ENCODE results near the gene PISD. TPM values are rescaled to one million over a fixed set of nuclear protein-coding genes. Genes with fewer than 3 reads are reported as not detected.

PISD gene
- total RNA-seq, 1 donor = 37.3 TPM

DNA sequence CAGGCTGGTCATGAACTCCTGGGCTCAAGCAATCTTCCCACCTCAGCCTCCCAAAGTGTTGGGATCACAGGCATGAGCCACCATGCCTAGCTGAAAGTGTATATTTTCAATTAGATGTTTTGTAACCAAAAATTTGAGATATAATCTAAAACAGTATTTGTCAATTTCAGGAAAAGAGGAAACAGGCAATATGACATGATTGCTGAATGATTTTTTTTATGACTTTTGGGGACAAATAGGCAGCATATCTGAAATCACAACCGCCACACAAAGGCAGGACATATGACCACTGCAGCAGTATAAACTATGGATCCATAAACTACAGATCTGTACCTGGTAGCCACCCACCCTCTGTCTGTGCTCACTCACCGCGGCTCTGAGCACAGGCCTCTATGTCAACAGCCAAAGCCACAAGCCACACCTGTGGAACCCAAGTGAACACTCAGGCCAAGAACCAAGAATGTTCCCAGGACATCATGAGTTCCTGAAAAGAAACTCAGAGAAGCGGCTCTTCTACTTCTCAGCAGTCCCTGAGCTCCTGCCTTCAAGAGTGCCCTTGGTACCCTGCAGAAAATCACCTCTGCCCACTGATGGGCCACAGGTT is 22.5 kb downstream of the PISD start:
- peaks cover 10% of the 10 kb centered on the region for H3K36me3 ChIP-seq (ENCODE audit: insufficient read depth, low read length)
- no peaks in the 10 kb centered on the region for H3K27me3 ChIP-seq (ENCODE audit: insufficient read depth, low read length)
- H3K79me2 ChIP-seq (ENCODE audit: insufficient read depth, low read length) = peaks cover 71% of the 10 kb centered on the region
- H3K4me2 ChIP-seq (ENCODE audit: insufficient read depth, low read length) = no peak overlapping the region
- H2AFZ ChIP-seq (ENCODE audit: low read length) = no peak overlapping the region
- DNase-seq (ENCODE audit: insufficient read length, low spot score, missing footprints) = peak; percentile 2
- peak overlapping the region; percentile 90 for H3K27ac ChIP-seq (ENCODE audit: low read depth, low read length)
- peaks cover 9% of the 10 kb centered on the region for H4K20me1 ChIP-seq (ENCODE audit: insufficient read depth, low read length)
- TF ChIP-seq, protein P1, sequence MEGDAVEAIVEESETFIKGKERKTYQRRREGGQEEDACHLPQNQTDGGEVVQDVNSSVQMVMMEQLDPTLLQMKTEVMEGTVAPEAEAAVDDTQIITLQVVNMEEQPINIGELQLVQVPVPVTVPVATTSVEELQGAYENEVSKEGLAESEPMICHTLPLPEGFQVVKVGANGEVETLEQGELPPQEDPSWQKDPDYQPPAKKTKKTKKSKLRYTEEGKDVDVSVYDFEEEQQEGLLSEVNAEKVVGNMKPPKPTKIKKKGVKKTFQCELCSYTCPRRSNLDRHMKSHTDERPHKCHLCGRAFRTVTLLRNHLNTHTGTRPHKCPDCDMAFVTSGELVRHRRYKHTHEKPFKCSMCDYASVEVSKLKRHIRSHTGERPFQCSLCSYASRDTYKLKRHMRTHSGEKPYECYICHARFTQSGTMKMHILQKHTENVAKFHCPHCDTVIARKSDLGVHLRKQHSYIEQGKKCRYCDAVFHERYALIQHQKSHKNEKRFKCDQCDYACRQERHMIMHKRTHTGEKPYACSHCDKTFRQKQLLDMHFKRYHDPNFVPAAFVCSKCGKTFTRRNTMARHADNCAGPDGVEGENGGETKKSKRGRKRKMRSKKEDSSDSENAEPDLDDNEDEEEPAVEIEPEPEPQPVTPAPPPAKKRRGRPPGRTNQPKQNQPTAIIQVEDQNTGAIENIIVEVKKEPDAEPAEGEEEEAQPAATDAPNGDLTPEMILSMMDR (IDR thresholded peaks at IDR 0.05; ENCODE audit: extremely low read depth, low read depth, low read length) = no peak
- H3K4me3 ChIP-seq (ENCODE audit: insufficient read depth, low read length) = no peak overlapping the region
- no peaks in the 10 kb centered on the region for H3K9me3 ChIP-seq (ENCODE audit: low read depth, low read length)
- H3K4me1 ChIP-seq (ENCODE audit: insufficient read depth, low read length) = peaks cover 23% of the 10 kb centered on the region

DNA sequence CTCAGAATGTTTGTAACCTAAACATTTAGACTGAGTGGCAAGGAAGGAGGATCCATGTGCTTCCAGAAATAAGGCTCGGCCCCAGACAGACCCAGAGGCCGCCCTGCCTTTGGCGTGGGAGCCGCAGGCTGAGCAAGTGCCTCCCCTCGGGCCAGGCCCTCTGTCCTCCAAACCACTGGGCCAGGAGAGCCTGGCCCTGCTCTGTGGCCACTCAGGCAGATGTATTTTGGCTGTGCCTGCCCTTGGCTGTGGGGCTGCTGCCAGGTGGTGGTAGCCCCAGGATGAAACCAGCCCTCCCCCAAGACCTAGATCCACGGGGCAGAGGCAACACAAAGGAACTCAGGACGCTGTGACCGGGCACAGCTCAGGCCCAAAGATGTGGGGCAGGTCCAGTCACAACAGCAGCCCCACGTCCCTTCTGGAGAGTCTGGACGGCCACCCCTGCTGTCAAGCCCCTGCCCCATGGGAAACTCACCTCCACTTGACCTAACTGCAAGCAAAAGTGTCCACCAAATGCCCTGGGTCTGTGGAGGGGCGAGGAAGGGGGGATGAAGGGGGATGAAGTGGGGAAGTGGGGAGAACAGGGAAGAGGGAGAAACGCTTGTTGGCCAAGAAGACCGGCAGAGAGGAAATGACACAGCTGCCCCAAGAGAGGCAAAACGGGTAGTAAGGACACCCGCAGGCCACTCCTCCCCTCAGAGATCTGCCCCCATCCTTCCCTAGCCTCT is 24.0 kb downstream of the PISD start:
- Histone ChIP-seq H3K4me2 (ENCODE audit: insufficient read depth, low read length) (peak overlapping the region; percentile 76), H3K27ac (ENCODE audit: low read depth, low read length) (peak overlapping the region; percentile 90), H4K20me1 (ENCODE audit: insufficient read depth, low read length) (peaks cover 15% of the 10 kb centered on the region), H3K79me2 (ENCODE audit: insufficient read depth, low read length) (peaks cover 75% of the 10 kb centered on the region), H3K4me3 (ENCODE audit: insufficient read depth, low read length) (peak overlapping the region; percentile 38), H3K27me3 (ENCODE audit: insufficient read depth, low read length) (no peaks in the 10 kb centered on the region), H3K4me1 (ENCODE audit: insufficient read depth, low read length) (peaks cover 23% of the 10 kb centered on the region), H3K36me3 (ENCODE audit: insufficient read depth, low read length) (peaks cover 8% of the 10 kb centered on the region), H3K9me3 (ENCODE audit: low read depth, low read length) (no peaks in the 10 kb centered on the region), H2AFZ (ENCODE audit: low read length) (peak overlapping the region; percentile 62)
- TF ChIP-seq, protein P1 (IDR thresholded peaks at IDR 0.05; ENCODE audit: extremely low read depth, low read depth, low read length) = no peak
- peak; percentile 94 for DNase-seq (ENCODE audit: insufficient read length, low spot score, missing footprints)

DNA sequence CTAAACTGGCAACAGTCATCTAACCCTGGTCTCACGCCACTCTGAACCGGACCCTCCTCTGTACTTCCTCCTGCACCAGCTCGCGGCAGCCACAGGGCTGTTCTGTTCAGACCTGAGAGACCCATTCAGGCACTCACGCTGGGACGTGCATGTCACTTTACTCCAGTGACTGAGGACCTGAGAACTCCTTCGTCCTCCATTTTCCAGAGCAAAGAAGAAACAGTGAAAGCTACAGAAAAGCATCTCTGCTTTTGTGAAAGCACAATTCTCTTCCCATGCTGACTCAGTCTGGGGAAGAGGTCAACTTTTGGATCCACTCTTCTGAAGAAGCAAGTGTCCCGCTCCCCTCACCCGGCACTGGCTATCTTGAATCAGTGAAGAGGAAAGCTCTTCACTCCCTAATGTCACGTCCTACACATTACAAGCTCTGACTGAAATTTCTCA is 24.5 kb downstream of the PISD start:
- H3K27ac ChIP-seq (ENCODE audit: low read depth, low read length) = peak overlapping the region; percentile 90
- H3K27me3 ChIP-seq (ENCODE audit: insufficient read depth, low read length) = no peaks in the 10 kb centered on the region
- peaks cover 23% of the 10 kb centered on the region for H3K4me1 ChIP-seq (ENCODE audit: insufficient read depth, low read length)
- TF ChIP-seq, protein P1 (IDR thresholded peaks at IDR 0.05; ENCODE audit: extremely low read depth, low read depth, low read length) = no peak
- peak overlapping the region; percentile 76 for H3K4me2 ChIP-seq (ENCODE audit: insufficient read depth, low read length)
- H3K9me3 ChIP-seq (ENCODE audit: low read depth, low read length) = no peaks in the 10 kb centered on the region
- H3K79me2 ChIP-seq (ENCODE audit: insufficient read depth, low read length) = peaks cover 77% of the 10 kb centered on the region
- peak overlapping the region; percentile 38 for H3K4me3 ChIP-seq (ENCODE audit: insufficient read depth, low read length)
- peak overlapping the region; percentile 62 for H2AFZ ChIP-seq (ENCODE audit: low read length)
- peak; percentile 68 for DNase-seq (ENCODE audit: insufficient read length, low spot score, missing footprints)
- peaks cover 18% of the 10 kb centered on the region for H4K20me1 ChIP-seq (ENCODE audit: insufficient read depth, low read length)
- H3K36me3 ChIP-seq (ENCODE audit: insufficient read depth, low read length) = peaks cover 13% of the 10 kb centered on the region

DNA sequence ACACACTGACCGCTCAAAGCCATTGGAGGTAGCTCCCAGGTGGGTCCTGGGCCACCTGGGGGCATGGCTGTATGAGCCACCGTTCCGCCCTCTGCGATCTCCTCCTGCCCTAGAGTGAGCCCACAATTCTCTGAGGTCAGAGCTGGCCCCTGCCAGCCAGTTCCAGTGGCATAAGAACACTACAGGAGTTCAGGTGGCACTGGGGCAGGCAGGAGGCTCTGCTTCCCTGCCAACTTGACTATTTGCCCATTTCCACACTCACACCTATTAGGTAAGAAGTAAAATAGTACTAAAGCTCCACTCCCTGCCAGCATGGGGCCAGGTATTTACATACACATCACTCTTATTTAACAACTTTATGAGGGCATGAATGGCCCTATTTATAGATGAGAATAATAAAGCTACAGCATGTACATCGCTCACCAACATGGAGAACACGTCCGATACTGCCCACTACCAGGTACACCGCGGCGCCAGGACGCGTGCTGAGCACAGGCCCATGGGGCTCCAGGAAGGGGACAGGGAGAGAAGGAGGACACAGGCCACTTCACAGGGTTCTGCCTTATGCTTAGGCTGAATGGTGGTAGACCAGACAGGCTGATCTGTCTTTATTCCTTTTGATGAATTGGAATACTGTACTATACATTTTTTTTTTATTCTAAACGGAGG is 26.2 kb downstream of the PISD start:
- H4K20me1 ChIP-seq (ENCODE audit: insufficient read depth, low read length) = peaks cover 15% of the 10 kb centered on the region
- no peaks in the 10 kb centered on the region for H3K9me3 ChIP-seq (ENCODE audit: low read depth, low read length)
- TF ChIP-seq, protein P1 (IDR thresholded peaks at IDR 0.05; ENCODE audit: extremely low read depth, low read depth, low read length) = no peak
- no peak overlapping the region for H3K27ac ChIP-seq (ENCODE audit: low read depth, low read length)
- no peak overlapping the region for H3K4me2 ChIP-seq (ENCODE audit: insufficient read depth, low read length)
- H3K36me3 ChIP-seq (ENCODE audit: insufficient read depth, low read length) = peaks cover 6% of the 10 kb centered on the region
- H3K4me1 ChIP-seq (ENCODE audit: insufficient read depth, low read length) = peaks cover 30% of the 10 kb centered on the region
- DNase-seq (ENCODE audit: insufficient read length, low spot score, missing footprints) = peak; percentile 38
- H3K79me2 ChIP-seq (ENCODE audit: insufficient read depth, low read length) = peaks cover 80% of the 10 kb centered on the region
- no peak overlapping the region for H3K4me3 ChIP-seq (ENCODE audit: insufficient read depth, low read length)
- no peak overlapping the region for H2AFZ ChIP-seq (ENCODE audit: low read length)
- H3K27me3 ChIP-seq (ENCODE audit: insufficient read depth, low read length) = no peaks in the 10 kb centered on the region

Measured in osteoblast (primary cell).